HL-60 (cell line): Measurements from ENCODE around the gene XPNPEP2.

Experiments used
- CTCF ChIP-seq: IDR thresholded peaks from one replicate; pipeline ENCODE4 v1.5.1; 2011; ENCODE audit warnings: low read length, control low read depth, inconsistent platforms; ENCODE audit not compliant: insufficient read depth
- GABPA ChIP-seq: IDR thresholded peaks from 2 replicates; pipeline ENCODE4 v1.6.1; 2012; ENCODE audit warnings: low read depth

- TF ChIP-seq CTCF (no peak), GABPA (no peak)
Measured at GRCh38 chrX:129798888-129799287, 60.1 kb downstream of the XPNPEP2 start.
